Neural progenitor cell (in vitro differentiated cells): Measurements from ENCODE around the gene PRR33. TPM values are rescaled to one million over a fixed set of nuclear protein-coding genes. Genes with fewer than 3 reads are reported as not detected.

Experiments used
- DNase-seq: peaks from one replicate; pipeline ENCODE4 v3.0.0-alpha.2; 2016; ENCODE audit warnings: low spot score
- H2AFZ ChIP-seq: fragments of 200-600 bp; sonication (generic); replicated peaks from 2 replicates; pipeline ENCODE4 v1.6.1; 2016; ENCODE audit warnings: antibody characterized with exemption
- H3F3A ChIP-seq: fragments of 200-600 bp; sonication (generic); 2 replicates; pipeline ENCODE4 v1.6.1; 2016; ENCODE audit warnings: antibody characterized with exemption, low read depth
- H3K27ac ChIP-seq: fragments of 200-600 bp; sonication (generic); 2 replicates; pipeline ENCODE4 v1.5.1; 2016; ENCODE audit warnings: mild to moderate bottlenecking
- H3K27me3 ChIP-seq: fragments of 200-600 bp; sonication (generic); 2 replicates; pipeline ENCODE4 v1.6.1; 2016; ENCODE audit warnings: mild to moderate bottlenecking, moderate library complexity
- H3K36me3 ChIP-seq: fragments of 200-600 bp; sonication (generic); 2 replicates; pipeline ENCODE4 v1.5.1; 2016
- H3K4me1 ChIP-seq: fragments of 200-600 bp; sonication (generic); 2 replicates; pipeline ENCODE4 v1.6.1; 2016; ENCODE audit warnings: mixed run types
- H3K4me2 ChIP-seq: fragments of 200-600 bp; sonication (generic); 2 replicates; pipeline ENCODE4 v1.6.1; 2016
- H3K4me3 ChIP-seq: fragments of 200-600 bp; sonication (generic); 2 replicates; pipeline ENCODE4 v1.5.1; 2016
- H3K79me2 ChIP-seq: fragments of 200-600 bp; sonication (generic); 2 replicates; pipeline ENCODE4 v1.6.1; 2016; ENCODE audit warnings: low read depth
- H3K9ac ChIP-seq: fragments of 200-600 bp; sonication (generic); 2 replicates; pipeline ENCODE4 v1.6.1; 2016
- H3K9me3 ChIP-seq: fragments of 200-600 bp; sonication (generic); 2 replicates; pipeline ENCODE4 v1.5.1; 2016; ENCODE audit warnings: low read depth
- H4K20me1 ChIP-seq: fragments of 200-600 bp; sonication (generic); 2 replicates; pipeline ENCODE4 v1.6.1; 2016; ENCODE audit warnings: low read depth
- H3K27ac Mint-ChIP-seq: 3 replicates; pipeline ENCODE4 v1.8.0; 2021; ENCODE audit warnings: mixed read lengths
- H3K27me3 Mint-ChIP-seq: 2 replicates; pipeline ENCODE4 v1.8.0; 2022; ENCODE audit warnings: low read depth, mild to moderate bottlenecking, inconsistent platforms, moderate library complexity, mixed read lengths; ENCODE audit not compliant: insufficient read depth
- H3K36me3 Mint-ChIP-seq: 3 replicates; pipeline ENCODE4 v1.8.0; 2021; ENCODE audit warnings: mixed read lengths
- H3K4me1 Mint-ChIP-seq: 3 replicates; pipeline ENCODE4 v1.8.0; 2021; ENCODE audit warnings: mixed read lengths
- H3K4me3 Mint-ChIP-seq: 3 replicates; pipeline ENCODE4 v1.8.0; 2021; ENCODE audit warnings: mild to moderate bottlenecking, moderate library complexity, mixed read lengths
- H3K9me3 Mint-ChIP-seq: 3 replicates; pipeline ENCODE4 v1.8.0; 2020; ENCODE audit warnings: mixed read lengths
- CTCF ChIP-seq: fragments of 200-600 bp; sonication (generic); IDR thresholded peaks from 2 replicates; pipeline ENCODE4 v1.5.1; 2017; ENCODE audit warnings: antibody characterized with exemption, mild to moderate bottlenecking
- EZH2 ChIP-seq: fragments of 200-600 bp; sonication (generic); IDR thresholded peaks from 2 replicates; pipeline ENCODE4 v1.6.1; 2017; ENCODE audit warnings: antibody characterized with exemption, mild to moderate bottlenecking, moderate library complexity
- EZH2phosphoT487 ChIP-seq: fragments of 200-600 bp; sonication (generic); IDR thresholded peaks from 2 replicates; pipeline ENCODE4 v1.6.1; 2017; ENCODE audit warnings: antibody characterized with exemption
- total RNA-seq: library from RNA; depleted of rRNA; stranded (reverse); fragments of >200 nt; gene quantifications from 2 replicates; pipeline ENCODE4 v1.2.3, GENCODE V29; 2015; ENCODE audit warnings: low replicate concordance

The PRR33 gene
- total RNA-seq, 1 donor from 2014 or later, result not detected

GRCh38 chr11:1868056-1868635 is 23.5 kb downstream of the PRR33 start:
- peaks cover 16% of the 10 kb centered on the region for H3K27me3 ChIP-seq
- H3K27ac ChIP-seq, result no peak overlapping the region
- H3K9me3 ChIP-seq, result no peaks in the 10 kb centered on the region
- H3K4me2 ChIP-seq, result no peak overlapping the region
- no peaks in the 10 kb centered on the region for H3K36me3 ChIP-seq
- H3K27ac Mint-ChIP-seq, result no peak overlapping the region
- H3K4me3 ChIP-seq, result no peak overlapping the region
- H3K36me3 Mint-ChIP-seq, result no peaks in the 10 kb centered on the region
- no peaks in the 10 kb centered on the region for H3K9me3 Mint-ChIP-seq
- DNase-seq, result no peak
- H2AFZ ChIP-seq, result no peak overlapping the region
- H3K4me1 ChIP-seq, result peaks cover 15% of the 10 kb centered on the region
- H3K9ac ChIP-seq, result no peak overlapping the region
- H3K27me3 Mint-ChIP-seq, result peaks cover 13% of the 10 kb centered on the region
- TF ChIP-seq EZH2 (no peak), CTCF (no peak), EZH2phosphoT487 (no peak)
- no peaks in the 10 kb centered on the region for H3K79me2 ChIP-seq
- peaks cover 43% of the 10 kb centered on the region for H3K4me1 Mint-ChIP-seq
- no peaks in the 10 kb centered on the region for H3F3A ChIP-seq
- no peak overlapping the region for H3K4me3 Mint-ChIP-seq
- H4K20me1 ChIP-seq, result no peaks in the 10 kb centered on the region

GRCh38 chr11:1867381-1867780 is 24.3 kb downstream of the PRR33 start:
- Mint-ChIP-seq H3K9me3 (no peaks in the 10 kb centered on the region), H3K4me3 (no peak overlapping the region), H3K27ac (peak overlapping the region; percentile 57), H3K36me3 (no peaks in the 10 kb centered on the region), H3K27me3 (peaks cover 14% of the 10 kb centered on the region), H3K4me1 (peaks cover 38% of the 10 kb centered on the region)
- Histone ChIP-seq H4K20me1 (no peaks in the 10 kb centered on the region), H3K27ac (no peak overlapping the region), H3K4me3 (no peak overlapping the region), H3K9ac (no peak overlapping the region), H3K4me2 (no peak overlapping the region), H3K79me2 (no peaks in the 10 kb centered on the region), H3K4me1 (peaks cover 15% of the 10 kb centered on the region), H2AFZ (no peak overlapping the region), H3F3A (no peaks in the 10 kb centered on the region), H3K36me3 (no peaks in the 10 kb centered on the region), H3K27me3 (peaks cover 16% of the 10 kb centered on the region), H3K9me3 (no peaks in the 10 kb centered on the region)
- TF ChIP-seq CTCF (no peak), EZH2 (no peak), EZH2phosphoT487 (no peak)
- DNase-seq, result no peak

- no peak overlapping the region for H3K4me2 ChIP-seq
- Mint-ChIP-seq H3K27me3 (peaks cover 14% of the 10 kb centered on the region), H3K9me3 (no peaks in the 10 kb centered on the region), H3K4me1 (peaks cover 38% of the 10 kb centered on the region), H3K27ac (no peak overlapping the region), H3K36me3 (no peaks in the 10 kb centered on the region), H3K4me3 (no peak overlapping the region)
- H3K79me2 ChIP-seq, result no peaks in the 10 kb centered on the region
- H3K4me3 ChIP-seq, result no peak overlapping the region
- H3K36me3 ChIP-seq, result no peaks in the 10 kb centered on the region
- no peaks in the 10 kb centered on the region for H3F3A ChIP-seq
- DNase-seq, result no peak
- no peaks in the 10 kb centered on the region for H4K20me1 ChIP-seq
- no peak for TF ChIP-seq EZH2phosphoT487
- no peak for TF ChIP-seq EZH2
- no peak for TF ChIP-seq CTCF
- peaks cover 15% of the 10 kb centered on the region for H3K4me1 ChIP-seq
- H3K27me3 ChIP-seq, result peaks cover 16% of the 10 kb centered on the region
- H3K9me3 ChIP-seq, result no peaks in the 10 kb centered on the region
- H2AFZ ChIP-seq, result no peak overlapping the region
- H3K27ac ChIP-seq, result no peak overlapping the region
- no peak overlapping the region for H3K9ac ChIP-seq
Observed at GRCh38 chr11:1866776-1867175, 24.9 kb downstream of the PRR33 start.
